Measurements from ENCODE around the gene ACTC1. TPM values are rescaled to one million over a fixed set of nuclear protein-coding genes. Genes with fewer than 3 reads are reported as not detected.

Gene ACTC1
- total and polyA plus RNA-seq, 2 of the 13 experiments (the other 11 are each of a cell fraction or from before 2014, with no cell fraction given), result not detected

GRCh38 chr15:34802803-34803750, 7.7 kb upstream of the ACTC1 start:
- no peak for ATAC-seq
- H3K9me3 ChIP-seq (ENCODE audit: low read length), result no peaks in the 10 kb centered on the region
- H3K27me3 ChIP-seq (ENCODE audit: control insufficient read depth in 1 of 2, insufficient read depth in 2 of 2, low read length in 2 of 2), result peaks cover 0 to 18% of the 10 kb centered on the region in 2 experiments; a peak in 2 of 5 replicates
- FAIRE-seq, result no peak
- H3K9ac ChIP-seq (ENCODE audit: insufficient read depth, low read depth, low read length), result no peak overlapping the region
- no TSS peak for BruUV-seq (replicated peaks)
- H3K27ac ChIP-seq (ENCODE audit: extremely low read length, insufficient read depth, low read length), result no peak overlapping the region
- no peak for TF ChIP-seq ZSCAN31 (CRISPR knock-in tag; IDR thresholded peaks at IDR 0.05; ENCODE audit: low read depth)
- TF ChIP-seq, protein P1, sequence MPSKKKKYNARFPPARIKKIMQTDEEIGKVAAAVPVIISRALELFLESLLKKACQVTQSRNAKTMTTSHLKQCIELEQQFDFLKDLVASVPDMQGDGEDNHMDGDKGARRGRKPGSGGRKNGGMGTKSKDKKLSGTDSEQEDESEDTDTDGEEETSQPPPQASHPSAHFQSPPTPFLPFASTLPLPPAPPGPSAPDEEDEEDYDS (CRISPR knock-in tag; IDR thresholded peaks at IDR 0.05), result no peak
- TF ChIP-seq KAT2B (IDR thresholded peaks at IDR 0.05; ENCODE audit: borderline replicate concordance, low read depth, low read length), result no peak
- no peak for TF ChIP-seq ZNF772 (CRISPR knock-in tag; IDR thresholded peaks at IDR 0.05)
- H2AFZ ChIP-seq (ENCODE audit: low read length), result no peak overlapping the region
- no peak overlapping the region for H3K4me3 ChIP-seq (replicated peaks in 1 of 3; ENCODE audit: insufficient read depth in 1 of 3, low read depth in 2 of 3, low read length in 3 of 3)
- POLR2A ChIA-PET, result no interaction called here
- H3K36me3 ChIP-seq (replicated peaks in 1 of 2; ENCODE audit: control insufficient read depth in 1 of 2, insufficient read depth in 2 of 2, low read length in 2 of 2), result no peaks in the 10 kb centered on the region
- DNase-seq (ENCODE audit: low spot score), result no peak
- 0 out of 2 replicates have a peak, but pooled peaks cover 8% of the 10 kb centered on the region for H3K4me1 ChIP-seq (ENCODE audit: insufficient read depth, low read length)
- no peak overlapping the region for H3K4me2 ChIP-seq (ENCODE audit: low read depth, low read length)
- CTCF ChIA-PET (ENCODE audit: low intra/inter-chr PET ratio, low total read pairs), result no interaction called here
- WGBS (ENCODE audit: low lambda C conversion rate), result 36% methylated on average over 7 of the region's 7 CpGs
- in situ Hi-C loops (cut with HindIII; ENCODE audit: extremely low pct_ligation_motif_present, low pct_unique_long_range_greater_than_20kb) (no loop called here), intact Hi-C loops (cut with micrococcal nuclease; ENCODE audit: unreplicated experiment) (no loop called here)
- no peaks in the 10 kb centered on the region for H4K20me1 ChIP-seq (ENCODE audit: insufficient read depth, low read length)
- no peaks in the 10 kb centered on the region for H3K79me2 ChIP-seq (ENCODE audit: insufficient read depth, low read length)

DNA sequence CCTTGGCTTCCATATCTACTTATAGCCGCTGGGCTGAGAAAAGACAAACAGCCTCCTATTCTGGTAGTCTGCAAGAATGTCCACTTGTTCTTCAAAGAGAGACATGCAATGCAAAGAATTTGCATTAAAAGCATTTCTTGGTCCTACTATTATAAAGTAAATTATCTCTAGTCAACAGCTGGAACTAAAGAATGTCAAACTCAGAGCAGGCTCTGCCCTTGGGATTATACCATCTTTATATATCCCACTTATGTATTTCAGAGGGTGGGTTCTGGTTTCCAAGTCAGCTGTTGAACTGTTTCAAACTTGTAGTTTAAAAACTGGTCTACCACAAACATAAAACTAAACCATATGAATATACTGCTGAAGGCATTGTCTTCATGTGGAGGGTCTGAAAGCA, 7.0 kb upstream of the ACTC1 start:
- Histone ChIP-seq H3K27me3 (ENCODE audit: control insufficient read depth in 1 of 2, insufficient read depth in 2 of 2, low read length in 2 of 2) (peaks cover 0 to 22% of the 10 kb centered on the region in 2 experiments; a peak in 3 of 5 replicates), H3K36me3 (replicated peaks in 1 of 2; ENCODE audit: control insufficient read depth in 1 of 2, insufficient read depth in 2 of 2, low read length in 2 of 2) (no peaks in the 10 kb centered on the region), H3K79me2 (ENCODE audit: insufficient read depth, low read length) (no peaks in the 10 kb centered on the region), H3K9ac (ENCODE audit: insufficient read depth, low read depth, low read length) (no peak overlapping the region), H3K9me3 (ENCODE audit: low read length) (no peaks in the 10 kb centered on the region), H3K4me2 (ENCODE audit: low read depth, low read length) (no peak overlapping the region), H3K4me3 (replicated peaks in 1 of 3; ENCODE audit: insufficient read depth in 1 of 3, low read depth in 2 of 3, low read length in 3 of 3) (no peak overlapping the region), H4K20me1 (ENCODE audit: insufficient read depth, low read length) (no peaks in the 10 kb centered on the region), H3K27ac (ENCODE audit: extremely low read length, insufficient read depth, low read length) (no peak overlapping the region), H2AFZ (ENCODE audit: low read length) (no peak overlapping the region), H3K4me1 (ENCODE audit: insufficient read depth, low read length) (0 out of 2 replicates have a peak, but pooled peaks cover 8% of the 10 kb centered on the region)
- TF ChIP-seq ZBTB43 (CRISPR knock-in tag; conservative IDR thresholded peaks at IDR 0.05) (no peak), SIX4 (CRISPR knock-in tag; IDR thresholded peaks at IDR 0.05) (no peak)
- 27% methylated on average over 1 of the region's 1 CpG for WGBS (ENCODE audit: low lambda C conversion rate)
- no peak for DNase-seq (ENCODE audit: low spot score)
- intact Hi-C loops (cut with micrococcal nuclease; ENCODE audit: unreplicated experiment), result no loop called here
- CTCF ChIA-PET (ENCODE audit: low intra/inter-chr PET ratio, low total read pairs), result no interaction called here
- POLR2A ChIA-PET, result no interaction called here
- BruUV-seq (replicated peaks), result no TSS peak
- no peak for FAIRE-seq
- in situ Hi-C loops (cut with HindIII; ENCODE audit: extremely low pct_ligation_motif_present, low pct_unique_long_range_greater_than_20kb), result no loop called here
- ATAC-seq, result no peak

Measured in HepG2 (cell line).